CD4-positive, alpha-beta T cell treated with Interleukin-2 at 100 ng/mL for 4 hours (primary cell): ENCODE measurements around the gene COL13A1.

ENCODE experiments used
- DNase-seq: peaks from one replicate; pipeline ENCODE4 v3.0.0-alpha.2; 2020; ENCODE audit warnings: low spot score

COL13A1 gene

GRCh38 chr10:69908124-69908523 lies 106.4 kb downstream of the COL13A1 start:
- no peak for DNase-seq

- no peak for DNase-seq
Measured at GRCh38 chr10:69910561-69910960, 108.9 kb downstream of the COL13A1 start.

- no peak for DNase-seq
Measured at GRCh38 chr10:69911613-69912528, 110.2 kb downstream of the COL13A1 start.

GRCh38 chr10:69912589-69912988 lies 110.9 kb downstream of the COL13A1 start:
- DNase-seq, result no peak

- DNase-seq, result no peak
Measured at GRCh38 chr10:69913606-69914382, 112.1 kb downstream of the COL13A1 start.

GRCh38 chr10:69914398-69915214 lies 112.9 kb downstream of the COL13A1 start:
- peak; percentile 42 for DNase-seq

GRCh38 chr10:69915215-69915560 lies 113.5 kb downstream of the COL13A1 start:
- DNase-seq, result no peak

- no peak for DNase-seq
Measured at GRCh38 chr10:69916118-69916517, 114.4 kb downstream of the COL13A1 start.

GRCh38 chr10:69918036-69918435 lies 116.3 kb downstream of the COL13A1 start:
- no peak for DNase-seq

GRCh38 chr10:69919250-69919649 lies 117.5 kb downstream of the COL13A1 start:
- DNase-seq, result no peak

GRCh38 chr10:69925111-69925510 lies 123.4 kb downstream of the COL13A1 start:
- no peak for DNase-seq

GRCh38 chr10:69928339-69928738 lies 126.6 kb downstream of the COL13A1 start:
- DNase-seq, result no peak

GRCh38 chr10:69929575-69929974 lies 127.9 kb downstream of the COL13A1 start:
- DNase-seq, result no peak

GRCh38 chr10:69934768-69935167 lies 133.1 kb downstream of the COL13A1 start:
- no peak for DNase-seq

GRCh38 chr10:69936091-69936490 lies 134.4 kb downstream of the COL13A1 start:
- no peak for DNase-seq

- no peak for DNase-seq
Measured at GRCh38 chr10:69938541-69938991, 136.9 kb downstream of the COL13A1 start.

GRCh38 chr10:69939061-69939460 lies 137.4 kb downstream of the COL13A1 start:
- DNase-seq, result no peak

GRCh38 chr10:69939481-69939880 lies 137.8 kb downstream of the COL13A1 start:
- DNase-seq, result no peak

- DNase-seq, result no peak
Measured at GRCh38 chr10:69941730-69942129, 140.0 kb downstream of the COL13A1 start.

- DNase-seq, result no peak
Measured at GRCh38 chr10:69943292-69943820, 141.7 kb downstream of the COL13A1 start.

GRCh38 chr10:69944761-69945160 lies 143.1 kb downstream of the COL13A1 start:
- DNase-seq, result no peak

GRCh38 chr10:69948261-69948660 lies 146.6 kb downstream of the COL13A1 start:
- no peak for DNase-seq
